HL-60 (cell line): ENCODE measurements around the gene VAV2.

ENCODE experiments used
- CTCF ChIP-seq: IDR thresholded peaks from one replicate; pipeline ENCODE4 v1.5.1; 2011; ENCODE audit warnings: low read length, control low read depth, inconsistent platforms; ENCODE audit not compliant: insufficient read depth
- POLR2AphosphoS5 ChIP-seq: IDR thresholded peaks from 2 replicates; pipeline ENCODE4 v1.6.1; 2012; ENCODE audit warnings: low read depth

DNA sequence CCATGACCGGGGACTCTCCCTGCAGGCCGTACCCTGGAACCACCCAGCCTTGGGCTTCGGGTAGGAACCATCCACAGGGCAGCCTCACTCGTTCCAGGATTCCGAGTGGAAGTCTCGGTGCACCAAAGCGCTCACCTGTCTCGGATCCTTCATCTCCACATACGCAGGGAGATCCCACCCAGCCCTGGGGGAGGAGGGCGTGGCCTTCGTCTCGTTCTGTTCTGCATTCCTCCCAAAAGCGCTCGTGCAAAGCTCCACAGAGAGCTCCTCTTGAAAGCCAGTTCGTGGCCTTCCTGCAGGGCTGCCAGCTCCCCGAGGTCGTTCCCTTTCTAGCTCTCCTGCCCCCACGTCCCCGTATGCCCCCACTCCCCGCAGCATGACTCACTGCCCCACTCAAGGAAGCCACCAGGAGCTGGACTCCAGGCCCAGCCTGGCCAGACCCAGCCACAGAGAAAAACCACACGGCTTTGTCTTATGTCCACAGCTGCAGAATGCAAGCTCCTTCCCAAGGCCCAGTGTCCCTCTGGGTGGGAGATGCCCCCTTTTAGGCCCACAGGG, 189.0 kb downstream of the VAV2 start:
- TF ChIP-seq CTCF (no peak), POLR2AphosphoS5 (no peak)
